Activated CD4-positive, alpha-beta T cell treated with anti-CD3 and anti-CD28 coated beads, Interleukin-2, amount 50 U/mL, for 24 hours (primary cell): ENCODE data around the gene LMTK2.

Experiments used
- DNase-seq, 2 donors: peaks; one replicate each; pipeline ENCODE4 v3.0.0-alpha.2; 2020; ENCODE audit warnings: low read depth in 1 of 2, low spot score in 1 of 2

Gene LMTK2

DNA sequence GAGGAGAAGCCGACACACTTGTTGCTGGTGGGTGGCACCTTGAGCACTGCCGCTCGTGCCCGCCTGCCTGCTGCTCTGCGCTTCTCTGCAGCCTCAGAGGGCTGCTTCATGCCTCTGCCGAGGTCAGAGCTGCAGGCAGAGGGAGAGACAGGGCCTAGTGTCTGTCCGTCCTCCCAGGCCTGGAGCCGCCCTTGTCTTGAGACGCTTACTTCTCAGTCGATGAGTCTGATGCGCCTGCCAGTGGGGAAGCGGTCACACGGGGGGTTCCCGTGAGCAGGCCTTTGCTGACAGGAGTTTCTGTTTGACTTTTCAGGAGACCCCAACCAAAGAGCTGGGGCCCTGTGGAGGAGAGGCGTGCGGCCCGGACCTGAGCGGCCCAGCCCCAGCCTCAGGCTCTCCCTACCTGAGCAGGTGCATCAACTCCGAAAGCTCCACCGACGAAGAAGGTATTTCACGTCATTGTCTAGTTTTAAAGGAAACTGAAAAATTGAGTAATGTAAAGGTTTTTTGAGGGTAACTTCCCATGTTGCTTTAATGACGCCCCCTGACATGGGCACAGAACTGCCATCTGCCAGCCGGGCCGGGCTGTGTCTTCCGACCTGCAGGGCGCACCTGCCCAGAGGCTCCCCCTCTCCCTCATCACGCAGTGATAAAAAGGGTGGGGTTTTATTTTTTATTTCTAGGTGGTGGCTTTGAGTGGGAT is 96.8 kb downstream of the LMTK2 start:
- no peak for DNase-seq

DNA sequence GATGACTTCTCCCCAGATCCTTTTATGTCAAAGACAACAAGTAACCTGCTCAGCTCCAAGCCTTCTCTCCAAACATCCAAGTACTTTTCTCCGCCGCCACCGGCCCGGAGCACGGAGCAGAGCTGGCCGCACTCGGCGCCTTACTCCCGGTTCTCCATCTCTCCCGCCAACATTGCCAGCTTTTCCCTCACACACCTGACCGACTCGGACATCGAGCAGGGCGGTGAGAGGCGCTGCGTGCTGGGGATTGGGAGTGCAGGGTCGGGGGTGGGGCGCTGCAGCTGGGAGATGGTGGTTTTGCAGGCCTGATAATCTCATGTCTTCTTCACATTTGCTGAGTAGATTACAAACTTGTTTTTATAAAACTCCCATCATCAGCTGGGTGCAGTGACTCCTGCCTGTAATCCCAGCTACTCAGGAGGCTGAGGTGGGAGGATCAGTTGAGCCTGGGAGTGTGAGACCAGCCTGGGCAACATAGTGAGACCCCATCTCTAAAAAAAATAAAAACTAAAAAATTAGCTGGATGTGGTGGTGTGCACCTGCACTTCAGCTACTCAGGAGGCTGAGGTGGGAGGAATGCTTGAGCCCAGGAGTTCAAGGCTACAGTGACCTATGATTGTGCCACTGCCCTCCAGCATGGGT is 97.4 kb downstream of the LMTK2 start:
- no peak for DNase-seq

DNA sequence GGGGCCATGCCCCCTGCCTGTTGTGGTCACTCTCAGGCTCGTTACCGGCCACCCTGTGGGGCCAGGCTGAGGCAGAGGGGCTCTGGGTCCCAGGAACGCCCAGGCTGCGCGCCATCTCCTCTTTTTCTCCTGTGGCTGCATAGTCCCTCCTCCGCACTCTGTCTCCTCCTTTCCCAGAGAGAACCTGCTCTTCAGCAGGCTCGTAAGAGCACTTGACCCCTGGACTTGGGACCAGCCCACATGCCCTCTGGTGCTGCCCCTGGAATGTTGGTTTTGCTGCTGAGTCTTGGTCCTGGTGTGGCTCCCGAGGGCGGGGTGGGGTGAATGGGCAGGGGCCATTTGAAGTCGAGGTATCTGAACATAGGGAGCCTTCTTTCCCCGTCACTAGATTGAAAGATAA is 98.0 kb downstream of the LMTK2 start:
- DNase-seq, result no peak

DNA sequence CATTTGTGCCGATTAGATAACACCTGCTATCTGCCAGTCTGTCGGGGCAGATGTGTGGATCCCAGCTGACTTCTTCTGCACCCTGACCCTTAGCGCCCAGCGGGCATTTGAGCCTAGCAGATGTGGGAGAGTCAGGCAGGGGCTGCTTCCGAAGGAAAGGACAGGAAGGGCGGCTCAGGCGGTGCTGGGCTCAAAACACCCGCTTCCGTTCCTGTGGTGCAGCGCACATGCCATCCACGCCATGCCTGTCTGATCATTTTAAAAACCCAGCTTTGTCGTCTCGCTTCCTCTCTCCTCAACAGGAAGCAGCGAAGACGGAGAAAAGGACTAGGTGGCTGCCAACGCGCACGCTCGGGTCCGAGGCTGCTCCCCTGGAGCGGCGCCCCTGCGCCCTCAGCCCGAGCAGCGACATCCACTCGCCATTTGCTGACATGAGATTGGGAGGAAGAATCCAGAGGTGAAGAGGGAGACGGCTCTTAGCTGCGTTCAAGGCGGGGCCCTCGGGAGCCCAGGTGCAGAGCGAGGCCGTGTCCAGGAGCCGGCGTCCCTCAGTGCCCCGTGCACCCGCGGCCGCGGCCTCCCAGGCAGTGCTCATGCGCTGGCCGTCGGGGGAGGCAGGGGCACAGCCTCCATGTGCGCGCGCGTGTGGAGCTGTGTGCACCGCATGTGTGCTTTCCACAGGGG is 98.6 kb downstream of the LMTK2 start:
- no peak for DNase-seq

DNA sequence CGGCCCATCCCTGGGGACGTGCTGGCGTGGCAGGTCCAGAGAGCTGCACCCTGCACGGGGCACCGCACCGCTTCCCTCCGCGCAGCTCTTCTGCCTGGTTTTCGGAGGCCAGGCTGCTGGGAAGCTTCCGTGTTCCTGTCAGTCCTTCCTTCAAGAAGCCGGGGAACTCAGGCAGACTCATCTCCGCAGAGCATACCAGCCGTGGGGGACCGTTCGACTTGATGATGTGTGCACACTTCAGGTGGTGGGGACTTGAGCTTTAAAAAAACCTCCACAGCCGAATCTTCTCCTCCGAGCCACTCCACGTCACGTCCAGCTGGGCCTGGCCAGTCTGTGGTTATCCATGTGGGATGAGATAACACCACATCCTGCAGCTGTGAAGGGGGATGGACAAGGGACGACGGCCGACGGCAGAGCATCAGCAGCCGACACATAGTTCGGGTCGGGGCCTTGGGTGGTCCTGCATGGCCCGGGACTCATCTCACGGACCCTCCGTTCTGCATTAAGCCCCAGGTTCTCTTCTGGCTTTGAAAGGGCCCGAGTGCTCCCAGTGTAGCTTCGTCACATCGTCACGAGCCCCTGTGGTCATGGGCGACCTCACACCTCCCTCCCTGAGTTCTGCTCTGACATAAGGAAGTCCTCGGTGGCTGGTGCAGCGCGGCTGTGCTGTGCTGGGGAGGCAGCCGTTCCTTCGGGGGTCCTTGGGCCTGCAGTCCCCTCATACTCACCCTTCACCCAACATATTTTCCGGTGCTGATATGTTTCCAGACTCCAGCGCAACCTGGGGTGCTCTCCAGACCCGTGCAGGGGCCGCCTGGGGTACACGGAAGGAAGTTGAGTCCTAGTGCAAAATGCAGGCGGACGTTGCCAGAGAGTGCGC is 100.0 kb downstream of the LMTK2 start:
- no peak for DNase-seq

DNA sequence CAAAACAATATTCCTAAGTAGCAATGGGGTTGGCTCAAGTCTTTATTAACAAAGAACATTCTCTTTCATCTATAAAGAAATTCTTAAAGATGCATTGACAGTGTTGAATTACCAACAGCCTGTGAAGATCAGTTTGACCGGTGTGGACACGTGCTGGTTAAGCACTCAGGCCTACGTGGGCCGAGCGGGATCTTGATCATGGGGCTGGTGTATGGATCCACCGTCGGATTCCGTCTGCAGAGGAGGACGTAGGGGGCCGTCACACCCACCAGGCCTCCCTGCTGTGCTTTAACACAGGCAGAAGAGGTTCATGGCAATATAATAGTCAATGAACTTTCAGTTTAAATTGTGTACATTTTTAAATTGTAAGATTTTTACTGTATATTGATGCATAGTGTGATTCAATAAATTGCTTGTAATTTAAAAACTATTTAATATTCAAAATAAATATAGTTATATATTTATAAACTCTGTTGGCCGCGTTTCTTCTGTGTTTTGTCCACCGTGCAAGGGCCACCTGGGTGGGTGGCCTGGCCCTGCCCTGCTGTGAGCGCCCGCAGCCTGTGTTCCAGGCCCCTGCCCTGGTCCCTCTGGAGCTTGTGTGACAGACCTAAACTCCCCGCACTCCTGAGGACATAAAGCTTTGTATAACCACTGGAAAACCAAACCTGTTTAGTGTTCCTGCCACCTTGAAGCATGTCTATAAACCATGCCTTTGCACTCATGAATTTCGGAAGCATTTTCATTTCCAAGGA is 102.7 kb downstream of the LMTK2 start:
- DNase-seq, result no peak

DNA sequence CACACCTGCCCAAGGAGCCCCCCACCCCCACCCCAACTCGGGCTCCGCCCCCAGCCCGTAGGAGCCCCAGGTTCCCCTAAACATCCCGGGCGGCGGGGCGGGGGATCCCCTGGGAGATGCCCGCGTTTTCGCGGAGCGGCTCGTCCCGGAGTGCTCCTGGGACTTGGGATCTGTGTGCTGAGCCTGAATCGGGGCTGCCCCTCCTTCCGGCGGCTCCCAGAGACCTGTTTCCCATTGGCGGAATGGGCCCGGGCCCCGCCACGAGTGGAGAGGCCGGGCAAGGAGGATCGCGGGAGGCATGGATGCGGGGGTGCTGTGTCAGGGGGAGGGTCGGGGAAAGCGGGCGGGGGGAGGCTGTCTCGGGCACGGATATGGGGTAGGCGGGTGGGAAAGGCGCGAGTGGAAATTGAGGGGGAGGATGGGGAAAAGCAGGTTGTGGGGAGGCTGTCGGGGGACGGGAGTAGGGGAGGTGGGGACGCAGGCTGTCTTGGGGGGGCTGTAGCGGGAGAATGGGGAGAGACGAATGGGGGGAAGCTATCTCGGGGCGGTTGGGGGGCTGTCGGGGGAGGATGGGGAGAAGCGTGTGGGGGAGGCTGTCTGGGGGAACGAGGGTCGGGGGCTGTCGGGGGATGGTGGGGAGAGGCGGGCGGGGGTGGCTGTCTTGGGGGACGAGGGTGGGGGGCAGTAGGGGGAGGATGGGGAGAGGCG is 104.0 kb downstream of the LMTK2 start:
- no peak for DNase-seq

DNA sequence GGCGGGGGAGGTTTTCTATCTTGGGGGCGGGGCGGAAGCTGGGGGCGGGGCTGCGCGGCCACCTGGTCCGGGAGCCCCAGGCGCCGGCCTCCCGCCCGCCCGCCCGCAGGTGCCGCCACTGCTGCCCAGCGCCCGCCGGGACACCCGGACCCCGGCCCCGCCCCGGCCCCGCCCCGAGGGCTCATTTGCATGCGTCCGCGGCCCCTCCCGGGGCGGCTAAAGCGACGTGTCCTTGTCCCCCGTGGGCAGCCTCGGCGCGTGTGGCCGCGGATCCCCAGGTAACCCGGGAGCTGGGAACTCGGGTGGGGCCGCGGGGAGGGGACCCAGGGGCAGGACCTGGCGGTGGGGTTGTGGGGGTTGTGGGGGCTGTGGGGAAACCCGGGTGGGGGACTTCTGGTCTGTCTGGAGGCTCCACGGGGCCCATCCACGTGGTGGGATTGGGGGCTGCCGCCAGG is 104.6 kb downstream of the LMTK2 start, which contains the start of gene BHLHA15:
BHLHA15 (plus strand) TSS at position 219 of the 455 bp plus-strand sequence. CDS start 871 bp downstream, outside the sequence.
- no peak for DNase-seq

DNA sequence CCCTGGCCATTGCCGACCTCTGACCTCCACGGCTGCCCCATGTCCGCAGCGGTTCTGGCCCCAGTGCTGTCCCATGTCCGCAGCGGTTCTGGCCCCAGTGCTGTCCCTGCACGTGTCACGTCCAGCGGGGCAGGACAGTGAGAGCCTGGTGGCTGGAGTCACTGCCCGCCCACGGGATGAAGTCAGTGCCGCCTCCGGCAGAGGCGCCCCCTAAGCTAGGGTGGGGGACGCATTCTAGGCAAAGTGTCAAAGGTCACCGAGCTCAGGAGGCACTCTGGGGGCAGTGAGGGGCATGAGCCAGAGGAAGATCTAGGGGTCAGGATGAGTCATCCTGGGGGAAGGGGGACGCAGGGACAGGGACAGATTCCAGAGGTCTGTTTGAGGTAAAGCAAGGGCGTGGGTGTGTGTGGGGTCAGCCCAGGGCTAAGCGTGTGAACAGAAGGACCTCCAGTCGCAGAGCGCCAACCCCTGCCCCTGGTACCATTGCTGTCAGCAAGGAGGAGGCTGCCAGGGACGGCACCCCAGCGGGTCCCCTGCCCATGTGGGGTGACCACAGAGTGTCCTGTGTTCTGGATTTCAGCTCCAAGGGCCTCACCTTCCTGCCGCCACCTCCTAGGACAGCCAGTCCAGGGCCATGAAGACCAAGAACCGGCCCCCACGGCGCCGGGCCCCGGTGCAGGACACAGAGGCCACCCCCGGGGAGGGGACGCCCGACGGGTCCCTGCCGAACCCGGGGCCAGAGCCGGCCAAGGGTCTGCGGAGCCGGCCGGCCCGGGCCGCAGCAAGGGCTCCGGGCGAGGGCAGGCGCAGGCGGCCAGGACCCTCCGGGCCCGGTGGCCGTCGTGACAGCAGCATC is 105.2 kb downstream of the LMTK2 start:
- DNase-seq, result no peak

DNA sequence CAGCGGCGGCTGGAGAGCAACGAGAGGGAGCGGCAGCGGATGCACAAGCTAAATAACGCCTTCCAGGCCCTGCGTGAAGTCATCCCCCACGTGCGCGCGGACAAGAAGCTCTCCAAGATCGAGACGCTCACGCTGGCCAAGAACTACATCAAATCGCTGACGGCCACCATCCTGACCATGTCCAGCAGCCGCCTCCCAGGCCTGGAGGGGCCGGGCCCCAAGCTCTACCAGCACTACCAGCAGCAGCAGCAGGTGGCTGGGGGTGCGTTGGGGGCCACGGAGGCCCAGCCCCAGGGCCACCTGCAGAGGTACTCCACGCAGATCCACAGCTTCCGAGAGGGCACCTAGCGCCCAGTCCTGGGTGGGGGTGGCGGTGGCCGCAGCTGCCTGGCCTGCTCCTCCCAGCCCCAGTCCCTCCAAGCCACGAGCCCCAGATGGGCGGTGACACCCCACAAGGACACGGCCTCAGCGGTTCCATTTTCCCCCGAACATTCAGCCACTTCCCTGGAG is 105.9 kb downstream of the LMTK2 start:
- no peak for DNase-seq

DNA sequence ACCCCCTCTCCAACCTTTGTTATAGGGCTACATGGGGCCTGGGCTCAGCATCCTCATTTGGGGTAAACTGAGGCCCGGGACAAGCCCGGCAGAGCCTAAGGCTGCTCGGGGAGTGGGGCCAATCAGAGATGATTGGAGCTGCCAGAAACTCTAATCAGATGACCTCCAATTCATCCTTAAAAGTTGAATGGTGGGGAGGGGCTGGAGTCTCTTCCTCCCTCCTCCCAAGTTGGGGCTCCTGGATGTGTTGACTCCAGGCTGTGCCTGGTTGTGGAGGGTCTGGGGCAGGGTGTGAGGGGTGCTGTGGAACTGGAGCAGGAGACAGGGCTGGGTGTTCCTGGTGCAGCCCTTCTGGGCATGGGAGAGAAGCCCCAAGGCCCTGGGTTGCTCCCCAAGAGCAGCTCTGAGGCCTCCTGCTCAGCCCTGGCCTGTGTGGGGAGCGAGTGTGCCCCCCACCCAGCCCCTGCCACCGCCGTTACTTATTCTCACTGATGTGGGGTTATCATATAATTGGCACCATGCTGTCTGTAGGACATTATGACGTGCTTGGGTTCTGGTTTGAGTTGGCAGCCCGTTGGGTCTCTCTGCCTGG is 106.7 kb downstream of the LMTK2 start:
- no peak for DNase-seq

DNA sequence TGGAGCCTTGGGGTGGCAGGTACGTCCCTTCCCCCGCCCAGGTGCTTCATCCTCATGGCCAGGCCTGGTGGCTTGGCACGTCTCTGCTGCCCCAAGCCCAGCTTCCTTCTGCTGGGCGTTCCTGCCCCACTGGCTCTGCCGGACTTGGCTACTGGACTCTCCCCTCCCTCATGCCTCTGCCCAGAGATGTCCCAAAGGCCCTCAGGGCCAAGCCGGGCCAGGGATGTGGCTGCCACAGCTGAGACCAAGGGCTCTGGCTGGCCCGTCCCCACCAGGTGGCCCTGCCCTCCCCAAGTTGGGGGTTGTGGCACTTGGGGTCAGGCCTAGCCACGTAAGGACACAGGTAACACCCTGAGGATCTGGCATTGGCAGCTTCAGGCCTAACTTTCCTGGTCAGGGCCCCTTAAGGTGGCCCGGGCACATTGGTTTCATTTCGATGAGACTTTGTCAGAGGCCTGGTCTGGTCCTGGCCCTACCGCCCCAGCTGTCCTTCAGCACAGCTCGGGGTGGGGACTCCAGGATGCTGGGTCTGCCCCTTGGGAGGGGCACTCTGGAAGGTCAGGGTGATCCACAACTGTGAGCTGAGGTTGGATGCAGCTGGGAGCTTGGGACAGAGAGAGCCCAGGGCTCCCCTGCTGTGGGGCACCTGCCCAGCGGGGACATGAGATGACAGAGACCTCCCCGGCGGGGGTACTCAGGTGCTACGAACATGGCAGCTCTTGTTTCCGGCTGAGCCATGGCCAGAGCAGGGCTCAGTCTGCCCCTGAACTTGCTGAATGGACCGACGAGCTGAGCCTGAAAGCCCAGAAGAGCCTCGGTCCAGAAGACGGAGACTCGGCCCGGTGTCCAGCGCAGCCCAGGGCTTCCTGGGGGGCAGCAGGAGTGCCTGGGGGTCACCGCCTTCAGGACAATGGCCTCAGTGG is 107.5 kb downstream of the LMTK2 start:
- DNase-seq, result no peak

DNA sequence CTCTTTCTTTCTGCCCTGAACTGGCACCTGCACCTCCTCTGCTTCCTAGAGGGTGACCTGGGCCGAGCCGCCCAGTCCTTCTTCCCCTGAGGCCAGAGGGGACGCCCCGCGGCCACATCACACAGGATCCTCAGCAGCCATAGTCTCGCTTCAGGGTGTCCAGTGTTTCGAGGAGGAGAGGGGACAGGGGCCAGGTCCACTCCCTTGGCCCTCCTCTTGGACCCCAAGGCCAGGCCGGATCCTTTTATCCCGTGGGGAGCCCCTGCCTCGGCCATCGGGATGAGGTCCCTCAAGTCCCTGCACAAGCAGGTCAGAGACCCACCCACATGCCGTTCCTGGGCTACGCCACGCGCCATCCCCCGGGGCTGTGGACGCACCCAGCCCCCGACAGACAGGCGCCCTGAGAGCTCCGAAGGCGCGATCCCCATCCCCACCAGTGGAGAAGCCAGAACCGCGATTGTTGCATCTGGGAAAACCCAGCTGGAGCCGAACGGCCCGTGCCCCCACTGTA is 108.2 kb downstream of the LMTK2 start:
- DNase-seq, result no peak

DNA sequence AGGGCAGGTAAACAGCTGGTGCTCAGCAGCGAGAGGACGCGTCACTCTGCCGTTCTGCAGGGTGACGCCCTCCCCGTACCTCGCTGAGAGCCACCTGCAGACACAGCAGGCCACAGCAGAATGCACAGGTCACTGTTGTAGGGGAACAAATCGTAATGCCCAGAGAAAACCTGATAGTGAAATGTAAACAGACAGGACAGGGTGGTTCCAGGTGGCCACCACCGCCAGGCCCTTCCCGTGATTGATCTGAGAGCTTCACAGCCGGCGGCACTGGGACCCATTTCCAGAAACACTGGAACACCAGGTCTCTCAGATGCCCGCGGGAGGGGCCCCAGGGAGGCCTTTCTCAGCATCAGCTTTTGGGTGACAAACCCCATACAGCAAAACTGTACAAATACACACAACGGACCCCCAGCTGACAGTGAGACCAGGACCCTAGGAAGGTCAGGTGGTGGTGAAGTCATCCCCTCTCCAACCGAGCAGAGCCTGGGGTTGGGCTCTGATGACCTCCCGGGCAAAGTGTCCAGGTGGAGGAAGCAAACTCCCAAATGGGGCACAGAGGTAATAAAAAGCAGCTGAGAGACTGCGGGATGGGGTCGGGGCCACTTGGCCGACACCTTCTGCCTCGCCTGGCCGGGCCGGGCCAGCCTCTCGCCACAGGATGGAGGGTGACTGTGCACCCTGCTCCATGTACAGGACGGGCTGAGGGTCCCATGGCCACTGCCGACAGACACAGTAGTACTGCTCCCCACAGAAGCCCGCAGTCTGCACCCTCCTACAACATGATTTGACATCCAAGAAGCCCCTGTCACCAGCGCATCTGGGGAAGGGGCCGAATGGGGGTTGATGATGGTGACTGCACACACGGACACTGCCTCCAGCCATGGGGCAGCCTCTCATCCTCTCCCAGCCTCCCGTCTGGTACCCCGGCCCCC is 109.2 kb downstream of the LMTK2 start:
- DNase-seq, result no peak

DNA sequence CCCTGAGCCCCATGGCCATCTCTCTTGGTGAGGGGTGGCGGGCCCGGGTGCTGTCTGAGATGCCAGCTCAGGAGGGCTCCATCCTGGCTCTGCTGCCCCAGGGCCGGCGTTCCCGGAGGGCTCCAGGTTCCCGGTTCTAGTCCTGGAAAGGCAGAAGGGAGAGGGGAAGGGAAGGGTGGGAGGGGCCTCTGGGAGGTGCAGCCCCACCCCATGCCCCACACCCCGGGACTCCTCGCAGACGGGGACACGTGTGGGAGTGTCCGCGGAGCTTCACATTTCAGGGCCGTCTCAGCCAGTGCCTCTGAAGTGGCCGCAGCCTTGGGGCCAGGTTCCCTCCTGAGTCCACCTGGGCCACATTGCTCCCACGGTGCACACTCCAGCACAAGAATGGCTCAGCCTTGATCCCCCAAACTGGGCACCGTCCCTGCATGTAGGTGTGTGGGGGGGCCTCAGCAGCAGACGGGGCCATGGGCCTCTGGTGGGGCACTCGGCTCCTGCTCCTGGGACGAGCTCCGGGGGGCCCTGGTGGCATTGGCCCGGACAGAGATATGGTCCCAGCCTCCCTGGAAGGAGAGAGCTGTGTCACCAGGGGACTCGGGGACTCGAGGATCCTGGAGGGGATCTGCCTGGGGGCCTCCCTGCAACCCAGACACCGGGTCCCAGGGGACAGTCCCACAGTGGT is 110.4 kb downstream of the LMTK2 start:
- no peak for DNase-seq
